GM12864 (cell line): ENCODE results near the gene HDAC11.

Source experiments
- DNase-seq: peaks from one replicate; pipeline ENCODE4 v3.0.0-alpha.2; 2011; ENCODE audit warnings: low read depth
- H3K4me3 ChIP-seq: 2 replicates; pipeline ENCODE4 v1.5.1; 2011; ENCODE audit warnings: mild to moderate bottlenecking, low read depth, low read length, control low read depth
- CTCF ChIP-seq: IDR thresholded peaks from 2 replicates; pipeline ENCODE4 v1.5.1; 2011; ENCODE audit warnings: low read depth, mild to moderate bottlenecking, moderate library complexity, low read length, control low read depth, inconsistent platforms; ENCODE audit errors: missing control alignments

The HDAC11 gene

GRCh38 chr3:13530241-13531009, 50.3 kb downstream of the HDAC11 start:
- H3K4me3 ChIP-seq: no peak overlapping the region
- DNase-seq: no peak
- no peak for TF ChIP-seq CTCF

DNA sequence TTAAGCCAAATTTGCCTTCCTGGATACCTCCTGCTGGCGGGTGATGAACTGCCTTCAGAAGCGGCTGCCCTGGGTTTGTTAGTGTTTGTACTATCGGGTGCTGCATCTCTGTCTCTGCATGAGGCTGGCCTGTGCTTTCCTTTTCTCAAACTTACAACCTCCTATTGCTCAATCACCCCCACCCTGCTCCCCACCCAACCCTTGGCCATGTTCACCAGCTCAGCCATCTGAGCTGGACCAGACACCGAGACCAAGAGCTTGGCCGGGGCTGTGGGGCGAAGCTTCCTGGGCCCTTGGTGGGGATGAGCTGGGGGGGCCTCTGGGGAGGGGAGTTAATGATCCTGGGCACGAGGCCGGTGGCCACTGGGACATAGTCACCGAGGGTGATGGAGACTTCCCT, 52.0 kb downstream of the HDAC11 start:
- TF ChIP-seq CTCF: no peak
- no peak for DNase-seq
- H3K4me3 ChIP-seq: no peak overlapping the region

DNA sequence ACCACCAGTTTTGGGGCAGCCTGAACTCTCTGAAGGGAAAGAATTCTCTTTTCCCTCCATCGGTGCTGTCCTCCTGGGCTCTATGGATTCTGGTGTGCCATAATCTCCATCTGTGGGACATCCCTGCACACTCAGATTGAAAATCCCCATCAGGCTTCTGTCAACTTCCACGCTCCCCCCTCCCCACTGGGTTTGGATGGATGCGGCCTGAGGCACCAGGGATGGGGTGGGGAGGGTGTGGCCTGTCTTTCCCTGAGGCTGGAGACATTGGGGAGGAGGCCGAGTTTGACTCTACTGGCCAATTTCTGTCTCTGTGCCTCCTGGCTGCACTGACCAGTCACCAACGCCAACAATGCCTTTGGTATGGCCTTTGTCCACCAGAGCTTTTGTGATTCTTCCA, 52.5 kb downstream of the HDAC11 start:
- DNase-seq: no peak
- TF ChIP-seq CTCF: no peak

DNA sequence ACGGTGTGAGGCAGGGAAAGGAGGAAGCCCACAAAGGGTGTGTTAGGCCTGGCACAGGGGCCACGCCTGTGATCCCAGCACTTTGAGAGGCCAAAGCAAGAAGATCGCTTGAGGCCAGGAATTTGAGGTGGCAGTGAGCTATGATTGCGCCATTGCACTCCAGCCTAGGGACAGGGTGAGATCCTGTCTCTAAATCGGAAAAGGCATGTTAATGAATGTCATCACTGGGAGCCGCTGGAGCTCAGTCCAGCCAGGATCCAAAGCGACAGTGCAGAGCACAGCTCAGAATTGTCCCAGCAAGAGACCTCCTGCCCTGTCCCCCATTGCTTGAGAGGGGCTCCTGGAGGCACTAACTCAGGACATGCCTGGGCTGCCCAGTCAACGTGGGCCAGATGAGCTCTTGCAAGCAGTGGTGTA, 53.8 kb downstream of the HDAC11 start:
- no peak for TF ChIP-seq CTCF
- H3K4me3 ChIP-seq: no peak overlapping the region
- DNase-seq: no peak

More for the DNA sequence above, 52.5 kb downstream of the HDAC11 start:
- H3K4me3 ChIP-seq: no peak overlapping the region

GRCh38 chr3:13535526-13535875, 55.4 kb downstream of the HDAC11 start:
- TF ChIP-seq CTCF: no peak
- H3K4me3 ChIP-seq: no peak overlapping the region
- DNase-seq: no peak

DNA sequence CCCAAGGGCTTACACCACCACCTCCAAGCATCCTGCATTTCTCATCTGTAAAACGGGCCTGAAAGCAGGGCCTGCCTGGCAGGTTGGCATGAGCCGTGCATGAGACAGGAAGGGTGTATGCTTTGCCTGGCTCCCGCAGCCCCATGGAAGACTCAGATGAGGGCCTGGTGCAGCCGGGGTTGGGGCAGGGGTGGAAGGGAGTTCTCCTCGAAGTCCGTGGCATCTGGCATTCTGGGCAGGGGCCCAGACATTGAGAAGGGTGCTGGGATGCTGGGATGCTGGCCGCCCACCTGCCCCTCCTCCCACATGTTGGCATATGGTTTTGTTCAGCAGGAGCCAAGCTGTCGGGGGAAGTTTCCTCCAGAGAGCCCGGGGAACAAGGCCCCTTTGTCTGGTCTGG, 55.8 kb downstream of the HDAC11 start:
- no peak for DNase-seq
- H3K4me3 ChIP-seq: no peak overlapping the region
- no peak for TF ChIP-seq CTCF

DNA sequence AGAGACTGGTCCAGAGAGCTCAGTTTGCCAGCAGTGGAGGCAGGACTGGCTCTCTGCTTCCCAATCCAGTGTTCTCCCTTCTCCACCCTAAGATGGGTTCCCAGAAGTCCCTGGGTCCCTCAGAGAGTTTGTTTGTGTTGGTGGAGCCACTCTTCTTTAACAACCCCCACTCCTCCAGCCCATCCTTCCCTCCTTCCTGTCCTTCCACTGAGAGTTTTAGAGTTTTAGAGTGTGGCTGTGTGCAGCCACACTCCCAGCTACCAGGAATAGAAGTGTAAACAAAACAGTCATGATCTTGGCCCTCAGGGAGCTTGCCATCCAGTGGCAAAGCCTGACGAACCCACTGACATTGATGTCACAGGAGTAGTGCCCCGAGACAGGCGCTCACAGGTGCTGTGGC, 56.3 kb downstream of the HDAC11 start:
- no peak for TF ChIP-seq CTCF
- H3K4me3 ChIP-seq: no peak overlapping the region
- DNase-seq: no peak
